Left forelimb (tissue), 1 donor: Measurements from ENCODE around the gene KERA.

Experiments used
- DNase-seq: peaks from one replicate; pipeline ENCODE4 v3.0.0-alpha.2; 2018; ENCODE audit warnings: low spot score

The KERA gene

DNA sequence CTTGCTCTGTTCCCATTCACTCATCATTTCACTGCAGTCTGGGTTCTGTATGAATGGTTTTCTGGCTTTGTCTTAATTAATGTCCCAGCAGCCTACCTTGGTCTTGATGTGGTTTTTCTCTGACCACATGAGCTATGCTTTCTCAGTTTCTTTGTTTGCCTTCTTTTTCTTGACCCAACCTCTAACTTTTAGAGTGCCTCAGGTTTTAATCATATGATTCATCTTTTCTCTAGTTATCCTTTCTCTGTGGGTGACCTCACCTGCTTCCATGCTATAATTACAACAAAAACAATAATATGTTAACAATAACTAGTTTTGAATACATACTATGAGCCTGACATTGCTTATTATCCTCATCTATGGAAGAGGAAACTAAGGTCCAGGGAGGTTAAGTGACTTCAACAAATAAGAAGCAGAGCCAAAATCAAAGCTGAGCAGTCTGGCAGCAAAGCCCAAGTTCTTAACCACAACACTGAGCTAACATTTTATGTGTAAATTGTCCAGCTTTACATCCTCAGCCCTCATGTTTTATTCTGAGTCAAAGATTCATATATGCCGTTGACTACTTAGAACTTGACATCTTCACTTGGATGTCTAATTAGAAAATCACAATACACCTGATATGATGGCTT, 48.4 kb downstream of the KERA start:
- no peak for DNase-seq

DNA sequence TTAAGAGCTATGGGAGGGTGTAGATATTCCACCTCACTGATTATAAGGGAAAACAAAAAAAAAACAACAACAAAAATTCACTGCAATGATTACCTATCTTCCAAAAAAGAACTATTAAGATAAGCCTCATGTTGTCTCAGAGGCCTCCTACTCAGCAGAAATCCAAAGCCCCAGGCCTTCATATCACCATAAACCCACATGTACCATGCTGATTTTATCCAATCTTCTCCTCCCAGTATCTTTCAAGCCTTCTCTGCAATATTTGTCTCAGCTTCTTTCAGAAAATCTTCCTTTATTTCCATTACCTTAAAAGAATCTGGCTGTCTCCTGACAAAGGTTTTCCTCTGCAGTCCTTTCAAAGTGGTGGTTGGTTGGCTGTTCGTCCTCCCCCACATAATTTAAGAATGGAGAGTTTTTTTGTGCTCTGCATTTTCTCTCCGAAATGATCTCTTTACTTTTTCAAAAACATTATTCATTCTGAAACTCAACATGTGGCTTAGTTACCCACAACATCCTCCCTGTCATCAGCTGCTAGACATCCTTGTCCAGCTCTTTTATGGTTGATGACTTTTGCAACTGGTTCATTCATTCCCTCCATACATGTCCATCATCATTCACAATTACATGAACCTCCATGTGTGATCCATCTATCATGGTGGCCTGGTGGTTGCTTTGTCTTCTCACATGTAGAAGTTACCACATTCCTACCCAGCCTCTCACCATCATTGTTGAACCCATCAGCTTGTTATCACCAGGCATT, 50.1 kb downstream of the KERA start:
- no peak for DNase-seq

DNA sequence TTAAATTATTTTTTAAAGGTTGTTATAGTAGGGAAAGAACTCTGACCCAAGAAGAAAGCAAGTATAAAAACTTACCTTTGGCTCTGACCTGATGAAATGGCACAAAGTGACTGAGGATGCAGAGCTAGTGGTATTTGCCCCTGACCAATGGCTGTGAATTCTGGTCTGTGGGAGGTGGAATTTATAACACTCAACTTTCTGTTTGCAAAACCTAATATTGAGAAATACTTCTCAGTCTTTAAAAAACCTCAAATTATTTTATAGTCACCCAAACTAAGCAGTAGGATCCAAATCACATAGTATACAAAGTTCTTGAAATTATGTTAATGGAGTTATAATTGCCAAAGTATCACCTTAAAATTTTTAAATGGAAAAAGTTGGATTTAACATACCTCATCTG, 53.0 kb downstream of the KERA start, which contains the start of gene EPYC:
EPYC (minus strand) TSS at position 101 of the 400 bp plus-strand sequence. CDS start 2,407 bp downstream, outside the sequence.
- no peak for DNase-seq

GRCh38 chr12:91003737-91004136, 54.1 kb downstream of the KERA start:
- no peak for DNase-seq

DNA sequence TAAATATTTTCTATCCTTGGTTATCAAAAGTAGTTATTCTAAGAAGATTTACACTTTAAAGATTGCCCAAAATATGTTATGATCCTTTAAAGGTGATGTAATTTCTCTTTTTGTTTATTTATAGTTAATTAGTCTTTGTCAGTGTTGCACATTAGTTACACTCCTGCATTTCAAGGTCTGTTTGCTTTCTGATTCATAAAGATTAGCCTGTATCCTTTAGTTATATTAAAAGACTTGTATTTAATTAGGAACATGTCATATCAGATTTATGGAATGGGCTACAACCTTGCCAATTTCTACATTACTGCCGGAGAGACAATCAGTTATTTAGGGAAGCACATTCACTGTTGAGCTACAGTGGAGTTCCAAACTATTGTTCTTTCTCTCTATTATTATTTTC, 56.5 kb downstream of the KERA start:
- no peak for DNase-seq
